Astrocyte of the spinal cord (primary cell): ENCODE results near the gene BNC1.

Experiments
- DNase-seq: peaks from one replicate; pipeline ENCODE4 v3.0.0; 2011; ENCODE audit warnings: low read depth, low spot score
- H3K4me3 ChIP-seq: 2 replicates; pipeline ENCODE4 v1.5.1; 2011; ENCODE audit warnings: low read depth, mild to moderate bottlenecking, low read length, moderate library complexity
- in situ Hi-C: cut with HindIII; loops from 2 replicates; pipeline ENCODE4 v1.10.0; 2017; ENCODE audit warnings: low sequenced_read_pairs
- TF ChIP-seq, protein P1 (sequence below): IDR thresholded peaks from 2 replicates; pipeline ENCODE4 v1.5.1; 2012; ENCODE audit warnings: low read depth, mild to moderate bottlenecking, low read length, inconsistent platforms

The BNC1 gene

GRCh38 chr15:83282776-83283137 is 1.7 kb downstream of the BNC1 start:
- in situ Hi-C loops: no loop called here
- TF ChIP-seq, protein P1, sequence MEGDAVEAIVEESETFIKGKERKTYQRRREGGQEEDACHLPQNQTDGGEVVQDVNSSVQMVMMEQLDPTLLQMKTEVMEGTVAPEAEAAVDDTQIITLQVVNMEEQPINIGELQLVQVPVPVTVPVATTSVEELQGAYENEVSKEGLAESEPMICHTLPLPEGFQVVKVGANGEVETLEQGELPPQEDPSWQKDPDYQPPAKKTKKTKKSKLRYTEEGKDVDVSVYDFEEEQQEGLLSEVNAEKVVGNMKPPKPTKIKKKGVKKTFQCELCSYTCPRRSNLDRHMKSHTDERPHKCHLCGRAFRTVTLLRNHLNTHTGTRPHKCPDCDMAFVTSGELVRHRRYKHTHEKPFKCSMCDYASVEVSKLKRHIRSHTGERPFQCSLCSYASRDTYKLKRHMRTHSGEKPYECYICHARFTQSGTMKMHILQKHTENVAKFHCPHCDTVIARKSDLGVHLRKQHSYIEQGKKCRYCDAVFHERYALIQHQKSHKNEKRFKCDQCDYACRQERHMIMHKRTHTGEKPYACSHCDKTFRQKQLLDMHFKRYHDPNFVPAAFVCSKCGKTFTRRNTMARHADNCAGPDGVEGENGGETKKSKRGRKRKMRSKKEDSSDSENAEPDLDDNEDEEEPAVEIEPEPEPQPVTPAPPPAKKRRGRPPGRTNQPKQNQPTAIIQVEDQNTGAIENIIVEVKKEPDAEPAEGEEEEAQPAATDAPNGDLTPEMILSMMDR: no peak
- H3K4me3 ChIP-seq: peak overlapping the region; percentile 55

GRCh38 chr15:83282141-83282540 is 2.3 kb downstream of the BNC1 start:
- TF ChIP-seq, protein P1: no peak
- peak; percentile 21 for DNase-seq
- in situ Hi-C loops: no loop called here
- no peak overlapping the region for H3K4me3 ChIP-seq

More at GRCh38 chr15:83282776-83283137, 1.7 kb downstream of the BNC1 start:
- peak; percentile 58 for DNase-seq

DNA sequence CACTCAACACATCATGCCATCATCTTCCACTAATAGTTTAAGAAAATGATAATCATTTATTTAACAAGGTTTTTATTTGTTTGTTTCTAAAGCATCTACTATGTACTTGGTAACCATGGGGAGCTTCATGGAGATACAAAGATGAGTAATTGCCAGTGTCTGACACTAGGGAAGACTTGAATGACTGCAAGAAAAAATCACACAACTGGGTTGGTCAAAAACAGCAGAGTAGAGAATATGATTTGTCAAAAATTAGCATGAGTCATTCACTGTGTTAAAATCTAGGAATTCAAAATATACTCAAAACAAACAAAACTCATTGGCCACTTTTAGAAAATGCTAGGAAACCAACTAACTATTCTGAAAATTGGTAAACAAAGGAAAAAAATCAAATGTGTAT is 6.3 kb downstream of the BNC1 start:
- no peak overlapping the region for H3K4me3 ChIP-seq
- TF ChIP-seq, protein P1: no peak
- peak; percentile 37 for DNase-seq
- in situ Hi-C loops: no loop called here

- TF ChIP-seq, protein P1: no peak
- peak; percentile 59 for DNase-seq
- H3K4me3 ChIP-seq: no peak overlapping the region
- in situ Hi-C loops: no loop called here
Measured at GRCh38 chr15:83276661-83277060, 7.8 kb downstream of the BNC1 start.

DNA sequence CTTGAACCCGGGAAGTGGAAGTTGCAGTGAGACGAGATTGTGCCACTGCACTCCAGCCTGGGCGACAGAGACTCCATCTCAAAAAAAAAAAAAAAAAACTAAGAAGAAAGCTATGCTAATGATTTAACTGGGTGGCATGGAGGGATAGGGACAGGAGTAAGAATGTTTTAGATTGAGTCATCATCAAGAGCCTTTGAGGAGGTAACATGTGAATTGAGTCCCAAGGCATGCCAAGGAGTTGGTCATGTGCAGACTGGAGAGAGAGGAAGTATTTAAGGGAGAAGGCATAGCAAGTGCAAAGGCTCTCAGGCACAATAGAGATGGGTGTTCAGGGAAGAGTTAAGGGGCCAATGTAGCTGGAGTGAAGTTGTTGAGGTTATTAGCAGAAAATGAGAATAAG is 9.1 kb downstream of the BNC1 start:
- H3K4me3 ChIP-seq: no peak overlapping the region
- in situ Hi-C loops: no loop called here

DNA sequence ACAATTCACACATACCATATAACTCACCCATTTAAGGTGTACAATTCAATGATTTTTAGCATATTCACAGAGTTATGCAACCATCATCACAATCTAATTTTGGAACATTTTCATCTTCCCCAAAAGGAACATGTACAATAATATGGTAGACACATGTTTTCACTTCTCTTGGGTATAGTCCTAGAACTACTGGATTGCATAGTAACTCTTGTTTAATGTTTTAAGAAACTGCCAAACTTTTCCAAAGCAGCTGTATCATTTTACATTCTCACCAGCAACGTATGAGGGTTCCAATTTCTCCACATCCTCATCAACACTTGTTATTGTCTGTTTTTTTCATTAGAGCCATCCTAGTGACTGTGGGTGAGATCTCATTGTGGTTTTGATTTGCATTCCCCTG is 14.3 kb downstream of the BNC1 start:
- H3K4me3 ChIP-seq: no peak overlapping the region
- DNase-seq: no peak
- in situ Hi-C loops: no loop called here
- TF ChIP-seq, protein P1: no peak

More for the DNA sequence above, 9.1 kb downstream of the BNC1 start:
- TF ChIP-seq, protein P1: no peak
- peak; percentile 14 for DNase-seq

DNA sequence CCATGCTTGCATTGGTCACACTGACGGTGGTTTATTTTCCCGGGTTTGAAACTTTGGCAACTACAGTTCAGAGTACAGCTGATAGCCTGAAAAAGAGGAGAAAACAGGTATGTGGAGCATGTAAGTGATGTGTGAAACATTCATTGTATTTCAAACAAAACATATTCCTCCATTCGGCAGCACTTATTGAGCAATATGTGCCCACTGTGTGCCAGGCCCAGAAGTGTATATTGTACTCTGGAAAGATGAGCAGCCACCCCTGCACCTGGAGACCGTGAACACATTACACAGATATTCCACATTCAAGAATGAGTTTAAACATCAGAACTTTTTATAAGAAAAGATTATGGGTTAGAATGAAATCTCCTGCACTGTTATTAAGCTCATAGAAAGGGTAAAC is 16.3 kb downstream of the BNC1 start:
- H3K4me3 ChIP-seq: no peak overlapping the region
- in situ Hi-C loops: no loop called here
- no peak for DNase-seq
- TF ChIP-seq, protein P1: no peak
